ENCODE data around the gene RAB29.
A peak's percentile ranks its signal among the peaks of the same experiment; 100 is the strongest.

The RAB29 gene

GRCh38 chr1:205794011-205794730 is 18.9 kb upstream of the RAB29 start:
- no peak for DNase-seq

GRCh38 chr1:205792961-205793673 is 17.8 kb upstream of the RAB29 start:
- no peak for DNase-seq

DNA sequence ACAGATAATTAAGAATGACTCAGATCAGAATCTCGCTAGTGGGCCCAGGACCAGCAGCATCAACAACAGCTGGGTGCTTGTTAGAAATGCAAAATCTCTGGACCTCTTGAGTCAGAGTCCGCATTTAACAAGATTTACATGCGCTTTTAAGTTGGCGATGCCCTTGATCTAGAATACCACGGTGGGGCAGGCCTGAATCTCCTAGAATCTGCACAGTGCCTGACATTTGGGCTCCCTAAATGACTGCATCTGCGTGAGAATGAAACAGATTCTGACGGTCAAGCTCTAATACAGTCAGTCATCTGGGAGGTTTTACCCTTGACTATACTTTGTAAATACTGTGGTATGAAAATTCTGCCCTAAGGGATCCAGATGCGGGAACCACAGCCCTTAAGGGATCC is 17.2 kb upstream of the RAB29 start:
- DNase-seq = no peak

- peak; percentile 61 to 67 for DNase-seq
Measured at GRCh38 chr1:205791568-205792180, 16.4 kb upstream of the RAB29 start.

GRCh38 chr1:205787287-205787916 is 12.1 kb upstream of the RAB29 start:
- DNase-seq = no peak

DNA sequence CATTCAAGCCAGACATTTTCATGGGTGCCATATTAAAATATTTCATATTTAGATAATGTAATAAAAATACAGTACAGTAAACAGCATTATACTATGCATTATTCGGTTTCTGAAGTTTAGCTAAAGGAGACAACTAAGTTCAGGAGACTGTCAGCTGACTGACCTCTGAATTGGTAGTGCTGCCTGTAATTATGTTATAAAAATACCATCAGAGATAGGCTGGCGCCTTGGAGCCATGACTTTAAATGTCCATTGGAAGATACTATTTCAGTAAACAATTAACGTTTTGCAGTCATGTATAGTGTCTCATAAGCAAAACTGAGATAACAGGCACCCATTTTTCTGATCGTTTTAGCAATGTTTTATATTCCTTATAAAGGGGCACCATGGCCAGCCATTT is 11.3 kb upstream of the RAB29 start:
- no peak for DNase-seq

DNA sequence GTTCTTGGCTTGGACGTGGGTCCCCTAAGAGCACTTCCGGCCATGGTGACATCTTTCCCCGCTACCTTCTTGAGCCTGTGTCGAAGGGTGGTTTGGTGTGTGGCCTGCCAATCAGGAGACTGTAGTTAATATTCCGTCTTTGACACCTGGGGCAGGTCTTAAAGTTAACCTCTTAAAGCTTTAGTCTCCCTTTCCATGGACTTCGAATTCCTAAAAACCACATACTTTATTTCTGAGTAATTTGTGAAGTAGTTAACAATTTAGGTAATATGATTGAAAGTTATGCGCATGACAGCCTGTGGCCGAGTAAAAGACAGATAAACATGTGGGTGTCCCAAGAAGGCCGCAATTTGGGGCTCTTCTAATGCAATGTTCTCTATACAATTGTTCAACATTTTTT is 10.2 kb upstream of the RAB29 start:
- no peak for DNase-seq

- no peak for DNase-seq
Measured at GRCh38 chr1:205783904-205784303, 8.6 kb upstream of the RAB29 start.

- DNase-seq = no peak
Measured at GRCh38 chr1:205783433-205783795, 8.1 kb upstream of the RAB29 start.

DNA sequence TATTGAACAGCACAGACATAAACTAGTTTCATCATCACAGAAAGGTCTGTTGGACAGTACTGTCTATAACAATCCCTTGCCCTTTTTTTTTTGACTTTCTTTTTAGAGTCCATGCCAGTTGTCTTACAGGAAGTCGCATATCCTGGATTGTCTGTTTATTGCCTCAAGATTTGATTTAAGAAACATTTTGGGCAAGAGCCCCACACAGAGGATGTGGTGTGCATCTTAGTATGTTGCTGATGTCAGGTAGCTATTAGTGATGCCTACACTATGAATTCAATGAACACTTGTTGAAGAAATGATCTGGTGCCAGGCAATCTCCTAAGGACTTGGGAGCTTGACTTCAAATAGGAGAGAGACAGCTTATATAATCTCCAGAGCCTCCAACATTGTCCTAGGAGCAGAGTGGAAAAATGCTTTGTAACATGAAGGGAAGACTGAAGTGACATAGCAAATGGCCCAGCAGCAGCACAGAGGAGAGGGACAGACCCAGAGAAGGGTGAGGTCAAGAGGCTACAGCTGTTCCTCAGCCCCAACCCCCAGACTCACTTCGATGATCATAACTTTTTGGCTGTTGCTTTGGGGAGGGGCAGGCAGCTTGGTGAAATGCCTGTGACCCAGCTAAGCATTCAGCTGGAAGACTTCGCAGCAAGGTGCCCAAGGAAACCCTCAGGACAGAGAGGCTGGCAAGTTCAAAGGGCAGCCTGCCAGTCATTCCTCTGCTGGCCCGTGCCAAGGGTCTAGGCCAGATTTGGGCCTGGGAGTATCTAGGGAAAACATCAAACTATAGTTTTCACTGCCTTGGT is 7.5 kb upstream of the RAB29 start:
- DNase-seq = peak in 1 of 2 donors; percentile 19

DNA sequence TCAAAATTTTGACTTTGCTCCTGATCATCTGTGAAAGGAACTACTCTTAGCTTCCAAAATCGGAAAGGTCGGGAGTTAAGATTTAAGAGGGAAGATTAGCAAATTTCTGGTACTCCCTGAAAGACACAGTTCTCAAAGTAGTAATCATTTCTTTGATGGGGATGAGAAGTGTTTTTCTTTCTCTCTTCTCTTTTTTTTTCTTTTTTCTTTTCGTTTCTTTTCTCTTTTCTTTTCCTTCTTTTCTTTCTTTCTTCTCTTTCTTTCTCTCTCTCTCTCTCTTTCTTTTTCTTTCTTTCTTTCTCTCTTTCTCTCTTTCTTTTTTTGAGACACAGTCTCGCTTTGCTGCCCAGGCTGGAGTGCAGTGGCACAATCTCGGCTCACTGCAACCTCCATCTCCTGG is 5.1 kb upstream of the RAB29 start:
- no peak for DNase-seq

GRCh38 chr1:205777994-205778393 is 2.7 kb upstream of the RAB29 start:
- DNase-seq = no peak

DNA sequence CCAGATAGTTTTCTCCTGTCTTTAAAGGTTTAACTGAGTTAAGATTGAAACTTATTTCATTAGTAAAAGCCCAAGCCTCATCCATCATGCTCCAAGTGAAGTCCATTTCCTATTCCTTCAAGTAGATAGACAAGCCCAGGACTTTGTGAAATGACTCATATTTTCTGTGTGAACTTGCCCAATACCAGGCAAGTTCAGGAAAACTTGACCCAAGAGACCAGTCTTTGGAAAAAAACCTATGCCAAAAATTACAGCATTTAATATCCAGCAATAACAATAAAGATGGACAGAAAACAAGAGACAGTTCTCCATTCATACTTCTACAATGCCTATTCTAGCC is 405 bp upstream of the RAB29 start:
- DNase-seq = no peak

- peak; percentile 52 to 69 for DNase-seq
Measured at GRCh38 chr1:205774198-205775014, 876 bp downstream of the RAB29 start.

GRCh38 chr1:205772607-205773032 is 2.7 kb downstream of the RAB29 start:
- peak in 1 of 2 donors; percentile 35 for DNase-seq

GRCh38 chr1:205770618-205771017 is 4.7 kb downstream of the RAB29 start:
- DNase-seq = no peak

DNA sequence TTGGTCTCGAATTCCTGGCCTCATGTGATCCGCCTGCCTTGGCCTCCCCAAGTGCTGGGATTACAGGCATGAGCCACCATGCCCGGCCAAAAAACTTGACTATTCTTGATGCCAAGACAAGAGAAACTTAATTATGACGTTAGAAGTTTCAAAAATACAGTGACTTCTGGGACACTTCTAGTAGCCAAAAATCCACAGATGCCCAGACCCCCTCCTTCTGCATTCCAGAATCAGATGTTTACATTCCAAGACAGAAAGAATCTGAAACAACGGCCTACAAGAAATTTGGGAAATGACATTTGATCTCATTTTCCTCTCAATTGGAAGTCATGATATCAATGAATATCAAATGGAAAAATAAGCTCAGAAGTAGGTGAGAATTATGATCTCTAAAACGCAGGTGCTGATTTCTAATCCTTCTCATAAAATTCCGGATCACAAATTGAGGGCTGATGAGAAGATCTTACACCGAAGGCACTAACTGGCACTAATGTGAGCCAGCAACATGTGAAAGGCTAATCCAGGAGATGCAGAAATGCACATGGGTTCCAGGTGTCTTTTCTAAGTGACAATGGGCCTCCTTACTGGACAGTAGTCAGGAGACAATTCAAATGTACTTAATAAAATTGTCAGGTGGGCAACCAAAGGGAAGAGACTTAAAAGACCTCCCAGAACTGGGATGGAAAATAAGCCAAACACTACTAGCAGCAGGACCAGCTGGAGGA is 5.5 kb downstream of the RAB29 start:
- no peak for DNase-seq

GRCh38 chr1:205767248-205767647 is 8.0 kb downstream of the RAB29 start:
- DNase-seq = no peak

GRCh38 chr1:205766570-205766969 is 8.7 kb downstream of the RAB29 start:
- DNase-seq = no peak

DNA sequence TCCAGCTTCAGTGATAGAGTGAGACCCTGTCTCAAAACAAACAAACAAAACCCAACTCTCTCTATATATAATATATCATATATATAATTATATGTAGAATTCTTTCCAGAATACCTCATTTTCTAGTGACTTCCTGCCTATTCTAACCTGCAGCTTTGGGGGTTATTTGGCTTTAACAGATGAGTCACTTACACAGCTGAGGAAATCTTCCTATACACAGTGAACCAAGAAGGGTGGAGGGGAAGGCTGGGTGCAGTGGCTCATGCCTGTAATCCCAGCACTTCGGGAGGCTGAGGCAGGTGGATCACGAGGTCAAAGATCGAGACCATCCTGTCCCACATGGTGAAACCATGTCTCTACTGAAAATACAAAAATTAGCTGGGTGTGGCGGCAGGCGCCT is 9.2 kb downstream of the RAB29 start:
- no peak for DNase-seq

DNA sequence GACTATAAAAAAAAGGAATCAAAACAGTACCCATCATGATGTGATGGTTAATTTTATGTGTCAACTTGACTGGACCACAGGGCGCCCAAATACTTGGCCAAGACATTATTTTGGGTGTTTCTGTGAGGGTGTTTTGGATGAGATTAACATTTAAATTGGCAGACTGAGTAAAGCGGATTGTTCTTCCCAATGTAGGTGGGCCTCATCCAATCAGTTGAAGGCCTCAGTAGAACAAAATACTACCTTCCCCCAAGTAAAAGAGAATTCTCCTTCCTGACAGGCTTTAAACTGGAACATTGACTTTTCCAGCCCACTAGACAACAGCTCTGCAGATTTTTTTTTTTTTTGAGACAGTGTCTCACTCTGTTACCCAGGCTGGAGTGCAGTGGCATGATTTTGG is 10.7 kb downstream of the RAB29 start:
- no peak for DNase-seq
